Measurements from ENCODE around the gene GRAMD1B. TPM values are rescaled to one million over a fixed set of nuclear protein-coding genes. Genes with fewer than 3 reads are reported as not detected.
A peak's percentile ranks its signal among the peaks of the same experiment; 100 is the strongest.
"Not testable (repeated sequence)": the region's sequence is repeated elsewhere in the genome, so short reads cannot be mapped to it uniquely, and the experiment has no call there.

The GRAMD1B gene
- total RNA-seq, 2 donors from 2014 or later = 28.8 to 39.6 TPM

GRCh38 chr11:123654566-123655081, 224.6 kb downstream of the GRAMD1B start, which contains the start of gene SCN3B:
Gene SCN3B, minus strand, starts transcription at chr11:123654624. Its CDS starts 823 bp downstream, at chr11:123653801.
- 0% methylated on average over 27 to 44 of the region's 44 CpGs for WGBS, 2 experiments (ENCODE audit: insufficient coverage in 1 of 2, insufficient read length in 1 of 2)
- TF ChIP-seq, protein P1, sequence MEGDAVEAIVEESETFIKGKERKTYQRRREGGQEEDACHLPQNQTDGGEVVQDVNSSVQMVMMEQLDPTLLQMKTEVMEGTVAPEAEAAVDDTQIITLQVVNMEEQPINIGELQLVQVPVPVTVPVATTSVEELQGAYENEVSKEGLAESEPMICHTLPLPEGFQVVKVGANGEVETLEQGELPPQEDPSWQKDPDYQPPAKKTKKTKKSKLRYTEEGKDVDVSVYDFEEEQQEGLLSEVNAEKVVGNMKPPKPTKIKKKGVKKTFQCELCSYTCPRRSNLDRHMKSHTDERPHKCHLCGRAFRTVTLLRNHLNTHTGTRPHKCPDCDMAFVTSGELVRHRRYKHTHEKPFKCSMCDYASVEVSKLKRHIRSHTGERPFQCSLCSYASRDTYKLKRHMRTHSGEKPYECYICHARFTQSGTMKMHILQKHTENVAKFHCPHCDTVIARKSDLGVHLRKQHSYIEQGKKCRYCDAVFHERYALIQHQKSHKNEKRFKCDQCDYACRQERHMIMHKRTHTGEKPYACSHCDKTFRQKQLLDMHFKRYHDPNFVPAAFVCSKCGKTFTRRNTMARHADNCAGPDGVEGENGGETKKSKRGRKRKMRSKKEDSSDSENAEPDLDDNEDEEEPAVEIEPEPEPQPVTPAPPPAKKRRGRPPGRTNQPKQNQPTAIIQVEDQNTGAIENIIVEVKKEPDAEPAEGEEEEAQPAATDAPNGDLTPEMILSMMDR (conservative IDR thresholded peaks at IDR 0.05) = no peak
- Histone ChIP-seq H3K36me3 (ENCODE audit: control insufficient read depth, insufficient read depth, low read length) (no peaks in the 10 kb centered on the region), H3K9me3 (ENCODE audit: control insufficient read depth, low read length) (no peaks in the 10 kb centered on the region), H3K27ac (ENCODE audit: low read depth, low read length) (peak within 1 kb of the TSS; percentile 47), H3K9ac (ENCODE audit: extremely low read depth, low read length, poor library complexity, severe bottlenecking) (peak within 1 kb of the TSS; percentile 70), H3K27me3 (ENCODE audit: control insufficient read depth, insufficient read depth, low read length, poor library complexity, severe bottlenecking) (peaks cover 47% of the 10 kb centered on the region), H3K4me1 (ENCODE audit: control insufficient read depth, insufficient read depth, low read length) (peaks cover 6% of the 10 kb centered on the region), H3K4me3 (ENCODE audit: low read length) (peak within 1 kb of the TSS; percentile 89)
- peak; percentile 95 for DNase-seq
- Mint-ChIP-seq H3K4me1 (peaks cover 8% of the 10 kb centered on the region), H3K27ac (peak within 1 kb of the TSS; percentile 86), H3K4me3 (peak within 1 kb of the TSS; percentile 68), H3K36me3 (ENCODE audit: low read depth) (no peaks in the 10 kb centered on the region), H3K9me3 (no peaks in the 10 kb centered on the region), H3K27me3 (ENCODE audit: insufficient read depth) (peaks cover 59% of the 10 kb centered on the region)

DNA sequence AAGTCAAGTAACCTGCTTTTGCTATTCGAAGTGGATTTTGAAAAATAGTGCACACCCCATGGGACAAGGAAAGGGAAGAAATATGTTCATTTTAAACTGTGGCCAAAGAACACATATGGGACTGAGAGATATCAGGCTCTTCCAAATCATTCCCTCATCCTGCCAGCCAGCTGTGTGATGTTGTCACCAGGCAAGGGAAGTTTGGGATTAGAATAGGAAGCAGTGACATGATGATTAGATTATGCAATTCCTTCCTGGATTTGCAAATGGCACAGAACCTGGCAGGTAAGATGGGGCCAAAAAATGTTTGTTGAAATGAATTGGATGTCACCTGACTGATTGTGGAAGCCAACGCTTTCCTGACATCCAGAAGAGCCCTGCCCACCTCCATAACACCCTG, 229.2 kb downstream of the GRAMD1B start:
- Mint-ChIP-seq H3K36me3 (ENCODE audit: low read depth) (no peaks in the 10 kb centered on the region), H3K9me3 (peaks cover 3% of the 10 kb centered on the region), H3K27ac (no peak overlapping the region), H3K4me1 (peaks cover 7% of the 10 kb centered on the region), H3K4me3 (no peak overlapping the region), H3K27me3 (ENCODE audit: insufficient read depth) (peaks cover 29% of the 10 kb centered on the region)
- Histone ChIP-seq H3K9ac (ENCODE audit: extremely low read depth, low read length, poor library complexity, severe bottlenecking) (no peak overlapping the region), H3K36me3 (ENCODE audit: control insufficient read depth, insufficient read depth, low read length) (no peaks in the 10 kb centered on the region), H3K27ac (ENCODE audit: low read depth, low read length) (no peak overlapping the region), H3K4me1 (ENCODE audit: control insufficient read depth, insufficient read depth, low read length) (peaks cover 6% of the 10 kb centered on the region), H3K4me3 (ENCODE audit: low read length) (no peak overlapping the region), H3K27me3 (ENCODE audit: control insufficient read depth, insufficient read depth, low read length, poor library complexity, severe bottlenecking) (peaks cover 15% of the 10 kb centered on the region), H3K9me3 (ENCODE audit: control insufficient read depth, low read length) (no peaks in the 10 kb centered on the region)
- DNase-seq = no peak
- WGBS, 2 experiments (ENCODE audit: insufficient coverage in 1 of 2, insufficient read length in 1 of 2) = 88 to 94% methylated on average over 1 to 2 of the region's 2 CpGs
- TF ChIP-seq, protein P1 (conservative IDR thresholded peaks at IDR 0.05) = no peak

DNA sequence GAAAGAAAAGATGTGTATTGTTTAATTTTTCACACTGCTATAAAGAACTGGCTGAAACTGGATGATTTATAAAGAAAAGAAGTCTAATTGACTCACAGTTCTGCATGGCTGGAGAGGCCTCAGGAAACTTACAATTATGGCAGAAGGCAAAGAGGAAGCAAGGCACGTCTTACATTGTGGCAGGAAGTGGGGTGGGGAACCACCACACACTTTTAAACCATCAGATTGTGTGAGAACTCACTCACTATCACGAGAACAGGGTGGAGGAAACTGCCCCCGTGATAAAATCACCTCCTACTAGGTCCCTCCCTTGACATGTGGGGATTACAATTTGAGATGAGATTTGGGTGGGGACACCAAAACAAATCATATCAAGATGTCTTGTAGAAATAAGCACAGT, 229.9 kb downstream of the GRAMD1B start:
- H3K9me3 Mint-ChIP-seq; H3K9me3 ChIP-seq (ENCODE audit: control insufficient read depth, low read length); H3K9ac ChIP-seq (ENCODE audit: extremely low read depth, low read length, poor library complexity, severe bottlenecking); H3K4me3 ChIP-seq (ENCODE audit: low read length); H3K4me3 Mint-ChIP-seq; H3K36me3 ChIP-seq (ENCODE audit: control insufficient read depth, insufficient read depth, low read length); DNase-seq; H3K27ac Mint-ChIP-seq; H3K4me1 Mint-ChIP-seq; H3K4me1 ChIP-seq (ENCODE audit: control insufficient read depth, insufficient read depth, low read length); H3K36me3 Mint-ChIP-seq (ENCODE audit: low read depth); H3K27ac ChIP-seq (ENCODE audit: low read depth, low read length): not testable (repeated sequence)
- peaks cover 28% of the 10 kb centered on the region for H3K27me3 Mint-ChIP-seq (ENCODE audit: insufficient read depth)
- 74 to 80% methylated on average over 1 to 3 of the region's 3 CpGs for WGBS, 2 experiments (ENCODE audit: insufficient coverage in 1 of 2, insufficient read length in 1 of 2)
- H3K27me3 ChIP-seq (ENCODE audit: control insufficient read depth, insufficient read depth, low read length, poor library complexity, severe bottlenecking) = peaks cover 15% of the 10 kb centered on the region

DNA sequence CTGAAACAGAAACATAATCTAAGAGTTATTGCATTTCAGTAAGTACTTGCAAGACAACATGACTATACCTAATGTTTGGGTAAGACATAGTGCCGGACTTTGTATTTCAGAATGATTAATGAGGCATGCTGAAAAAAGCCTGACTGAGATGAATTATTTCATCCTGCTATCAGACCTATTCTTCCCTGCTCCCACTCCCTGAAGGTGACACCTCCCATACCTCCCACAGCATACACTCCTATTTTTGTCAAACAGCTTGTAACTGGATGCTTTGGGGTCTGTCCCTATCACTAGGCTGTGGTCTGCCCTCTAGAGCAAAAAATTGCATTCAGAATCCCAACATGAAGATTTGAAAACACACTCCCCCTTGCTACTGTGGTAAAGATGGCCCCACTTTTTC, 235.2 kb downstream of the GRAMD1B start:
- no peak overlapping the region for H3K4me3 Mint-ChIP-seq
- Histone ChIP-seq H3K27me3 (ENCODE audit: control insufficient read depth, insufficient read depth, low read length, poor library complexity, severe bottlenecking) (no peaks in the 10 kb centered on the region), H3K36me3 (ENCODE audit: control insufficient read depth, insufficient read depth, low read length) (no peaks in the 10 kb centered on the region), H3K9ac (ENCODE audit: extremely low read depth, low read length, poor library complexity, severe bottlenecking) (no peak overlapping the region), H3K4me1 (ENCODE audit: control insufficient read depth, insufficient read depth, low read length) (no peaks in the 10 kb centered on the region), H3K27ac (ENCODE audit: low read depth, low read length) (no peak overlapping the region), H3K4me3 (ENCODE audit: low read length) (no peak overlapping the region), H3K9me3 (ENCODE audit: control insufficient read depth, low read length) (no peaks in the 10 kb centered on the region)
- H3K36me3 Mint-ChIP-seq (ENCODE audit: low read depth) = no peaks in the 10 kb centered on the region
- H3K27me3 Mint-ChIP-seq (ENCODE audit: insufficient read depth) = peaks cover 5% of the 10 kb centered on the region
- H3K4me1 Mint-ChIP-seq = no peaks in the 10 kb centered on the region
- H3K9me3 Mint-ChIP-seq = peaks cover 3% of the 10 kb centered on the region
- no peak overlapping the region for H3K27ac Mint-ChIP-seq
- 67 to 100% methylated on average over 1 of the region's 1 CpG for WGBS, 2 experiments (ENCODE audit: insufficient coverage in 1 of 2, insufficient read length in 1 of 2)
- DNase-seq = no peak
- TF ChIP-seq, protein P1 (conservative IDR thresholded peaks at IDR 0.05) = no peak
